NCI-H146 (cell line): ENCODE measurements around the gene ARID3A.
"Not testable (repeated sequence)": the region's sequence is repeated elsewhere in the genome, so short reads cannot be mapped to it uniquely, and the experiment has no call there.

Source experiments
- DNase-seq: peaks from one replicate; lab custom pipeline; 2025; lab: John Stamatoyannopoulos, UW

The ARID3A gene

DNA sequence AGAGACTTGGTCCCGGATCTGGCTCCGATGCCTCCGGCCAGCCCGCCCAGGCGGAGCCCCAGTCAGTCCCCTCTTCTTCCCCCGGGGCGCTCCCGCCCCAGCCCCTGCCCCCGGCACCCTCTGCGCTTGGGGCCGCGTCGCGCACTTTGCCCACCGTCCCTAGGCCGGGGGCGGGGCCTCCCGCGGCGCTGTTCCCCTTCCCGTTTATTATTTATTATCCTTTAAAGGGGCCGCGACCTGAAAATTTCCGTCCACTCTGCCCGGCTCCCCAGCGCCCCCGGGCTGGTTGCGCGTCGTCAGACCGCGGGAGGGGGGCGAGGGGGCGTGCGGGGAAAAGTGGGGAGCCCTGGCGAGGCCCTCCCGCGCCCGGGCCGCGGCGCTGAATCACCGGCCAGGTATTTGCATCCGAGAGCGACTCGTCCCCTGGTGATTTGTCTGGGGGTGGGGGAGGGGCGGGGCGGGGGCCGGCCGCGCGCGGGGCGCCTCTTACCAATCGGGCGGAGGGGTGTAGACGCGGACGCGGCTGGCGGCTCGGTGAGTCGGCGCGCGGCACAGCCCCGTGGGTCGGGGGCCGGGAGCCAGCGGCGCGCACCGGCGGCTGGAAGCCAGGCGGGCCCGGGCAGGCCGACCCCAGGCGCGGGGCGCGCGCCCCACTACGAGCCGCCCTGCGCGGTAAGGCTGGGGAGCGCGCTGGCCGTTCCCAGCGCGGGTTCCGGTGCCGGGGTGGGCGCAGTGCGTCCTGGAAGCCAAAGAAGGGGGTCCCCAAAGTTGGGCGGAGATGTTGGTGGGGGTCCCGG is at the start of gene ARID3A:
Gene ARID3A, plus strand, starts transcription at position 510 of the 797 bp plus-strand sequence. CDS start 3,494 bp downstream, outside the sequence.
- peak; percentile 68 for DNase-seq

DNA sequence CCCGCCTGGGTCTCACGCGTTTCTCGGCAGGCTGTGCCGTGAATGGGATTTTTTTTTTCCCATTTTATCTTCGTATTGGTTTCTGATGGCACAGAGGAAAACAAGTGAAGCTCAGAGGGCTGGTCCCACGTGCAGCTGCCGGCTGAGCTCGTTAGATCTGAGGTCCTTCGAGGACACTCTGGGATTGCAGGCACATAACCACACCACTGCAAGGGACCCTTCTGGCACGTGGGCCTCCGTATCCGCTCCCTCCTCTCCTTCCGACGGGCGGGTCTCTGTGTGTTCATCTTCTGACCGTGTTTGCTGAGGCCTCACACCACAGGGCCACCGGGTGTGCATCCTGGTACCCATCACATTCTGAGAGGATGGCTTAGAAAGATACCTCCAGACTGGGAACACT is 49.7 kb upstream of the ARID3A start:
- DNase-seq = no peak

GRCh38 chr19:876780-877314 is 49.0 kb upstream of the ARID3A start:
- DNase-seq = no peak

DNA sequence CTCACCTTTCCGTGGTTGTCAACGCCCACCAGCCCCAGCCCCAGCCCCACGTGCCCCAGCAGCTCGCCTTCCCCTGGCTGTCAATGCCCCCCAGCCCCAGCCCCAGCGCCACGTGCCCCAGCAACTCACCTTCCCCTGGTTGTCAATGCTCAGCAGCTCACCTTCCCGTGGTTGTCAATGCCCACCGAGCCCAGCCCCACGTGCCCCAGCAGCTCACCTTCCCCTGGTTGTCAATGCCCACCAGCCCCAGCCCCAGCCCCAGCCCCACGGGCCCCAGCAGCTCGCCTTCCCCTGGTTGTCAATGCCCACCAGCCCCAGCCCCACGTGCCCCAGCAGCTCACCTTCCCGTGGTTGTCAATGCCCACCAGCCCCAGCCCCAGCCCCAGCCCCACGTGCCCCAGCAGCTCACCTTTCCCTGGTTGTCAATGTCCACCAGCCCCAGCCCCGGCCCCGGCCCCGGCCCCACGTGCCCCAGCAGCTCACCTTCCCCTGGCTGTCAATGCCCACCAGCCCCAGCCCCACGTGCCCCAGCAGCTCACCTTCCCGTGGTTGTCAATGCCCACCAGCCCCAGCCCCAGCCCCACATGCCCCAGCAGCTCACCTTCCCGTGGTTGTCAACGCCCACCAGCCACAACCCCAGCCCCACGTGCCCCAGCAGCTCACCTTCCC is 47.7 kb upstream of the ARID3A start:
- DNase-seq = not testable (repeated sequence)

DNA sequence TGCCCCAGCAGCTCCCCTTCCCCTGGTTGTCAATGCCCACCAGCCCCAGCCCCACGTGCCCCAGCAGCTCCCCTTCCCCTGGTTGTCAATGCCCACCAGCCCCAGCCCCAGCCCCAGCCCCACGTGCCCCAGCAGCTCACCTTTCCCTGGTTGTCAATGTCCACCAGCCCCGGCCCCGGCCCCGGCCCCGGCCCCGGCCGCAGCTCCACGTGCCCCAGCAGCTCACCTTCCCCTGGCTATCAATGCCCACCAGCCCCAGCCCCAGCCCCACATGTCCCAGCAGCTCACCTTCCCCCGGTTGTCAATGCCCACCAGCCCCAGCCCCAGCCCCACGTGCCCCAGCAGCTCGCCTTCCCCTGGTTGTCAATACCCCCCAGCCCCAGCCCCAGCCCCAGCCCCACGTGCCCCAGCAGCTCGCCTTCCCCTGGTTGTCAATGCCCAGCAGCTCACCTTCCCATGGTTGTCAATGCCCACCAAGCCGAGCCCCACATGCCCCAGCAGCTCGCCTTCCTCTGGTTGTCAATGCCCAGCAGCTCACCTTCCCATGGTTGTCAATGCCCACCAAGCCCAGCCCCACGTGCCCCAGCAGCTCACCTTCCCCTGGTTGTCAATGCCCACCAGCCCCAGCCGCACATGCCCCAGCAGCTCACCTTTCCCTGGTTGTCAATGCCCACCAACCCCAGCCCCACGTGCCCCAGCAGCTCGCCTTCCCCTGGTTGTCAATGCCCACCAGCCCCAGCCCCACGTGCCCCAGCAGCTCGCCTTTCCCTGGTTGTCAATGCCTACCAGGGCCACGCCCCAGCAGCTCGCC is 46.9 kb upstream of the ARID3A start:
- not testable (repeated sequence) for DNase-seq

- no peak for DNase-seq
Observed at GRCh38 chr19:879711-880438, 46.0 kb upstream of the ARID3A start.

- DNase-seq = no peak
Observed at GRCh38 chr19:881385-882071, 44.3 kb upstream of the ARID3A start.

DNA sequence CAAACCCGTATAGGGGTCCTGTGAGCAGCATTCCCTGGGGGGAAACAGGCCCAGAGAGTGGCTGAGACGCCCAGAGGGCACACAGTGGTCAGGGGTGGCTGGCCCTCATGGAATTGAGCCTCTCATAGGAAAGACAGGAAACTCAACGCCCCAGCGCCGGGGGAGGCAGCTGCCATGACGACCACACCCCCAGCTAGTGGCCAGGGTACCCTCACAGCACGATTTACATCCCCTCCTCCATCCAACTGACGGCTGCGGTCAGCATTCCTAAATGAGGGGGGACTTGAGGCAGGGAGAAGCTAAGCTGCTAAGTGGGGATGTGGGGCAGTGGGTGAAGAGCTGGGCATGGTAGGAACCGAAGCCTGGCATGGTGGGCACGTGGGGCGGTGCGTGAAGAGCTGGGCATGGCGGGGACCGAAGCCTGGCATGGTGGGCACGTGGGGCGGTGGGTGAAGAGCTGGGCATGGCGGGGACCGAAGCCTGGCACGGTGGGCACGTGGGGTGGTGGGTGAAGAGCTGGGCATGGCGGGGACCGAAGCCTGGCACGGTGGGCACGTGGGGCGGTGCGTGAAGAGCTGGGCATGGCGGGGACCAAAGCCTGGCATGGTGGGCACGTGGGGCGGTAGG is 42.9 kb upstream of the ARID3A start:
- no peak for DNase-seq

DNA sequence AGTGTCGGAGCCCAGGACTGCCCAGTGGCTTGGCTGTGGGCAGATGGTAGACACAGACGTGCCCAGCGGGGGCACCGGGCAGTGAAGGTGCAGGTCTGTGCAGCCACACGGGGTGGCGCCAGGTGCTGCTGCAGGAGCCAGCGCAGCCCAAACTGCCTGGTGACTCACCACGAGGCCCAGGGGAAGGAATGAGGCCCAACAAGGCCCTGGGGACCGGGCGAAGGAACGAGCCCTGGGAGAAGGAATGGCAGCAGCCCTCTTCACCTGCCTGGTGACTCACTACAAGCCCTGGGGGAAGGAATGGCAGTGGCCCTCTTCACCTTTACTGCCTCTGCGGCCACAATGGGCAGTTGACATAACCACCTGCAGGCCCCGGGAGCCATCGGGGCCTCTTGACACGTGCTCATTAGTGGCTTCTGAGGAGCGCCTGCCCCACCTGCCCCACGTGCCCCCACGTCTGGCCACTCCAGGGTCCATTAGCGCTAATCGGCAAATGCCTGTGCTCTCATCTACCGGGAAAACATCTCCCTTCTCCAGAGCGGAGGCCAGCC is 42.1 kb upstream of the ARID3A start:
- DNase-seq = peak; percentile 59

DNA sequence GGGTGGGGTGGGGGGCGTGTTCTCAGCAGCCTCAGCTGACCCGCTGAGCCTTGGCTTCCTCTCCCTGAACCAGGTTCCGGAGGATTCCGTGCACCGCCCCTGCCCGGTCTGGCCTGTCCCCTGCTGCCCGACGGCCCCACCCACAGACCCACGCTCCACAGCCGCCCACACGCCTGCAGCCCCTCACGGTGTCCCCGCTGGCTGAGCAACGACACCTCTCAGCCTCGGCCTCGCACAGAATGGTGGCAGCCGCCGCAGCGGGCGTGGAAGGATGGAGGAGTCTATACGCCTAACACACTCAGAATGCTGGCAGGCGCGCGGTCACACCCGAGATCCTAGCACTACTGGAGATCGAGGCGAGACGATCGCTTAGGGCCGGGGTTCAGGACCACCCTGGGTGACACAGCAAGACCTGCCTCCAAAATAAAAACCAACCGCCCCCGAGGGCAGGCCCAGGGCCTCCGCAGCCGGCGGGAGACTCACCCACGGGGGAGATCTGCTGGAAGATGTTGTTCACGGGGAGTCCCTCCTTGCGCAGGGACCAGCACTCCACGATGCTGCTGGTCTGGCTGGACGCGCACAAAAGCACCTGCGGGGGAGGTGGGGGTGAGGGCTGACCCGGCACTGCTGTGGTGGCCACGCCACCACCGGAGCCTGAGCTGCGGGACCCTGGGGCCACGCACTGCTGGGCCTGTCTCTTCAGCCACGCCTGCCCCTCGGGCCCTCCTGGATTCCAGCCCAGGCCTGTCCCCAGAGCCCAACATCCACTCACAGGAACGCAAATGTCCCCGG is 41.2 kb upstream of the ARID3A start:
- no peak for DNase-seq

- DNase-seq = no peak
Observed at GRCh38 chr19:885536-886224, 40.2 kb upstream of the ARID3A start.

GRCh38 chr19:887072-887471 is 38.8 kb upstream of the ARID3A start:
- DNase-seq = no peak

DNA sequence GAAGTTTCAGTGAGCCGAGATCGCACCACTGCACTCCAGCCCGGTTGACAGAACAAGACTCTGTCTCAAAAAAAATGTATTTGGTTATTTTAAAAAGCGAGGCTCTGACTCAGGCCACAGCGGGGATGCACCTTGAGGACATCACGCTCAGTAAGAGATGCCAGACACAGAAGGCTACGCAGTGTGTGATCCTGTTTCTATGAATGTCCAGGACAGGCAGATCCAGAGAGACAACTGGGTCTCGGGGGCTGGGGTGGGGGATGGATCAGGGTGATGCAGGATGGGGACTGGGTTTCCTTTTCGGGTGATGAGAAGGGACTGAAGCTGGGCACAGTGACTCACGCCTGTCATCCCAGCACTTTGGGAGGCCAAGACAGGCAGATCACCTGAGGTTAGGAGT is 38.2 kb upstream of the ARID3A start:
- DNase-seq = no peak

DNA sequence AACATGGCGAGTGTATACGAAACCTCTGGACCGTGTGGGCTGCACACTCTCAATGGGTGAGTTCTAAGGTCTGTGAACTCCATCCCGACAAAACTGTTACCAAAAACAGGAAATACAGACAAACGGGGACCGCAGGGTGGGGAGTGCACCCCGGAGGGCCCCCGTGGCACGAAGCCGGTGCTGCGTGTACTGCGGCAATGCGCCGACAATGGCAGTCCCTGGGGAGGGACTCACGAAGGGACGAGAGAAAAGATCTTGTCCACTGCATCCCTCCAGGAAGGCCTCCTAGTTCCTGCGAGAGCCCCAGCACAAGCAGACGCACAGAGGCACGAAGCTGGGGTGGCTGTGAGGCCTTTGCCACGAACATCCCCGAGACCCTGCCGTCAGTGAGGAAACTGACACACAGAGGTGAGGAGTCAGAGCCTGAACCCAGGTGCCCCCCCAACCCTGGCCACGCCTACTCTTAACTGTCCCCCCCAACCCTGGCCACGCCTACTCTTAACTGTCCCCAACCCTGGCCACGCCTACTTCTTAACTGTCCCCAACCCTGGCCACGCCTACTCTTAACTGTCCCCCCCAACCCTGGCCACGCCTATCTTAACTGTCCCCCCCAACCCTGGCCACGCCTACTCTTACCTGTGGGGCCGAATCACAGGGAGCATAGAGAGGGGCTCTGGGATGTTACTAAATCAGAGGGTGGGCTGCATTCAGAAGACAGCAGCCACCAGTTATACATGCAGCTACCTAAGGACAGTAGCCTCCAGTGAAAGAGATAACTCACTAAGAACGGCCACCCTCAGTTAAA is 37.1 kb upstream of the ARID3A start:
- DNase-seq = no peak

GRCh38 chr19:889662-890295 is 36.1 kb upstream of the ARID3A start:
- no peak for DNase-seq

DNA sequence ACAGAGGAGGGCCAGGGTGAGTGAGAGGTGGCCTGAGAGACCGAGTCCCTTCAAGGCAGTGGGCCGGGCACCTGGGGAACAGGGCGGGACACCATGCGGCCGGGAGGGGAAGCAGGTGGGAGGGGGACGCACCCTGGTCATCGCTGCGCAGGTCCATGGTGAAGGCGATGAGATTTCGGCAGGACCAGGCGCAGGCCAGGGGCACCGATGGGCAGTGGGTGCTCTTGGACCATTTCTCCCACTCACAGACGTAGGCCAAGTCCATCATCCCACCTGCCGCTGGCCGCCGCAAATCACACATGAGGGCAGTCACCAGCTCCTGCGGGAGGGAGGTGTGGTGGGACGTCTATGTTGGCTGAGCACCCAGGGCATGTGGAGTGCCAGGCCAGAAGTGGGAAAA is 35.0 kb upstream of the ARID3A start:
- DNase-seq = no peak

DNA sequence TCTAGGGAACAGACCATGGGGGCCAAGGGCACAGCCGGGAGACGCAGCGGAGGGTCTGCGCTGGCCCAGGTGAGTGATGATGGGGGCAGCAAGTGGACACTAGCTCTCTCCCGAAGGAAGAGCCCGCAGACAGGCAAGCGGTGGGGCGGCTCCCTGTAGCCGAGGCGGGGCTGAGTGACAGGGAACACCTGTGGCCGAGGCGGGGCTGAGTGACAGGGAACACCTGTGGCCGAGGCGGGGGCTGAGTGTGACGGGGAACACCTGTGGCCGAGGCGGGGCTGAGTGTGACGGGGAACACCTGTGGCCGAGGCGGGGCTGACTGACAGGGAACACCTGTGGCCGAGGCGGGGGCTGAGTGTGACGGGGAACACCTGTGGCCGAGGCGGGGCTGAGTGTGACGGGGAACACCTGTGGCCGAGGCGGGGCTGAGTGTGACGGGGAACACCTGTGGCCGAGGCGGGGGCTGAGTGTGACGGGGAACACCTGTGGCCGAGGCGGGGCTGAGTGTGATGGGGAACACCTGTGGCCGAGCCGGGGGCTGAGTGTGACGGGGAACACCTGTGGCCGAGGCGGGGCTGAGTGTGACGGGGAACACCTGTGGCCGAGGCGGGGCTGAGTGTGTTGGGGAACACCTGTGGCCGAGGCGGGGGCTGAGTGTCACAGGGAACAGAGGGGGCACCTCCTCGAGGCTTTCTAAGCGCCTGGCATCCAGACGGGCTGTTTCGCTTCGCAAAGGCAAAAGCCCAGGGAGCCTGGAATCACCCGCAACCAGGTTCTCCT is 34.2 kb upstream of the ARID3A start:
- peak; percentile 51 for DNase-seq
